Endodermal cell (in vitro differentiated cells): Measurements from ENCODE around the gene DAPK1. TPM values are rescaled to one million over a fixed set of nuclear protein-coding genes. Genes with fewer than 3 reads are reported as not detected.

Experiments used
- DNase-seq: peaks from one replicate; pipeline ENCODE4 v3.0.0-alpha.2; 2017
- H3K27ac ChIP-seq: 2 replicates; pipeline ENCODE4 v1.5.1; 2013; ENCODE audit warnings: mild to moderate bottlenecking, low read depth, low read length, moderate library complexity
- H3K27me3 ChIP-seq: 2 replicates; pipeline ENCODE4 v1.6.1; 2013; ENCODE audit warnings: mild to moderate bottlenecking, low read length, moderate library complexity; ENCODE audit not compliant: insufficient read depth, control insufficient read depth, poor library complexity, severe bottlenecking
- H3K36me3 ChIP-seq: 2 replicates; pipeline ENCODE4 v1.7.0; 2013; ENCODE audit warnings: mild to moderate bottlenecking, low read length, moderate library complexity; ENCODE audit not compliant: control insufficient read depth, insufficient read depth
- H3K4me1 ChIP-seq: one replicate; pipeline ENCODE4 v1.7.0; 2013; ENCODE audit warnings: low read length; ENCODE audit not compliant: control insufficient read depth, insufficient read depth
- H3K4me3 ChIP-seq: 2 replicates; pipeline ENCODE4 v1.5.1; 2013; ENCODE audit warnings: mild to moderate bottlenecking, low read length, moderate library complexity
- H3K9ac ChIP-seq: 2 replicates; pipeline ENCODE4 v1.6.1; 2013; ENCODE audit warnings: mild to moderate bottlenecking, low read length, moderate library complexity; ENCODE audit not compliant: poor library complexity, severe bottlenecking; ENCODE audit errors: extremely low read depth
- H3K9me3 ChIP-seq: 2 replicates; pipeline ENCODE4 v1.6.1; 2013; ENCODE audit warnings: mild to moderate bottlenecking, low read length, moderate library complexity; ENCODE audit not compliant: control insufficient read depth
- H3K27ac Mint-ChIP-seq: 2 replicates; pipeline ENCODE4 v1.8.0; 2020; ENCODE audit warnings: mixed read lengths
- H3K27me3 Mint-ChIP-seq: 2 replicates; pipeline ENCODE4 v1.8.0; 2021; ENCODE audit warnings: mild to moderate bottlenecking, mixed read lengths; ENCODE audit not compliant: insufficient read depth
- H3K36me3 Mint-ChIP-seq: 2 replicates; pipeline ENCODE4 v1.8.0; 2020; ENCODE audit warnings: low read depth, mixed read lengths
- H3K4me1 Mint-ChIP-seq: 2 replicates; pipeline ENCODE4 v1.8.0; 2020; ENCODE audit warnings: mixed read lengths
- H3K4me3 Mint-ChIP-seq: 2 replicates; pipeline ENCODE4 v1.8.0; 2020; ENCODE audit warnings: mild to moderate bottlenecking, moderate library complexity, mixed read lengths
- H3K9me3 Mint-ChIP-seq: 2 replicates; pipeline ENCODE4 v1.8.0; 2020; ENCODE audit warnings: mild to moderate bottlenecking, mixed read lengths
- CTCF ChIP-seq: fragments of 200-600 bp; sonication (generic); conservative IDR thresholded peaks from 2 replicates; pipeline ENCODE4 v1.5.0; 2021; ENCODE audit warnings: antibody characterized with exemption, mild to moderate bottlenecking
- whole genome bisulfite sequencing, 2 experiments: methylation state at CpG; one replicate each; pipeline versions ENCODE4 v1.1.5 to v1.1.7; 2013; ENCODE audit warnings: missing lambda C conversion rate in 2 of 2, mixed read lengths in 1 of 2; ENCODE audit not compliant: insufficient coverage in 1 of 2, insufficient read length in 1 of 2; 5-methylcytosine and 5-hydroxymethylcytosine counted together
- total RNA-seq, 2 donors: library from RNA; stranded (reverse); fragmentation: NEBNext Ultra II Directional in 1 of 2; extraction: Animal tissue kit (Norgen Biotek cat#: 25700) in 1 of 2; gene quantifications; 2 replicates in 1 of 2; 3 replicates in 1 of 2; pipeline ENCODE4 v1.2.1, GENCODE V29; 2021

DAPK1 gene
- total RNA-seq, 2 donors from 2014 or later = 117 to 139 TPM

- DNase-seq = no peak
- Histone ChIP-seq H3K4me1 (no peaks in the 10 kb centered on the region), H3K36me3 (peaks cover 17% of the 10 kb centered on the region), H3K4me3 (no peak overlapping the region), H3K27me3 (no peaks in the 10 kb centered on the region), H3K9ac (no peak overlapping the region), H3K9me3 (no peaks in the 10 kb centered on the region), H3K27ac (no peak overlapping the region)
- no peaks in the 10 kb centered on the region for H3K27me3 Mint-ChIP-seq
- H3K4me1 Mint-ChIP-seq = peaks cover 7% of the 10 kb centered on the region
- H3K9me3 Mint-ChIP-seq = no peaks in the 10 kb centered on the region
- H3K27ac Mint-ChIP-seq = no peak overlapping the region
- WGBS, 2 experiments = 95 to 97% methylated on average over 2 of the region's 2 CpGs
- H3K4me3 Mint-ChIP-seq = no peak overlapping the region
- H3K36me3 Mint-ChIP-seq = peaks cover 13% of the 10 kb centered on the region
- TF ChIP-seq CTCF = no peak
These were observed 57.3 kb downstream of the DAPK1 start for GRCh38 chr9:87554976-87555375.

GRCh38 chr9:87556039-87556438 lies 58.4 kb downstream of the DAPK1 start:
- Mint-ChIP-seq H3K27me3 (no peaks in the 10 kb centered on the region), H3K9me3 (no peaks in the 10 kb centered on the region), H3K4me3 (no peak overlapping the region), H3K27ac (peak overlapping the region; percentile 62), H3K4me1 (peaks cover 7% of the 10 kb centered on the region), H3K36me3 (peaks cover 20% of the 10 kb centered on the region)
- WGBS, 2 experiments = 95 to 98% methylated on average over 6 to 7 of the region's 7 CpGs
- no peaks in the 10 kb centered on the region for H3K27me3 ChIP-seq
- no peaks in the 10 kb centered on the region for H3K4me1 ChIP-seq
- no peak overlapping the region for H3K4me3 ChIP-seq
- no peak for TF ChIP-seq CTCF
- H3K9me3 ChIP-seq = peaks cover 7% of the 10 kb centered on the region
- no peak for DNase-seq
- no peak overlapping the region for H3K27ac ChIP-seq
- H3K36me3 ChIP-seq = peaks cover 22% of the 10 kb centered on the region
- no peak overlapping the region for H3K9ac ChIP-seq

GRCh38 chr9:87556821-87557220 lies 59.2 kb downstream of the DAPK1 start:
- Mint-ChIP-seq H3K27ac (peak overlapping the region; percentile 62), H3K36me3 (peaks cover 22% of the 10 kb centered on the region), H3K4me3 (no peak overlapping the region), H3K9me3 (no peaks in the 10 kb centered on the region), H3K27me3 (no peaks in the 10 kb centered on the region), H3K4me1 (peaks cover 7% of the 10 kb centered on the region)
- TF ChIP-seq CTCF = no peak
- 83 to 100% methylated on average over 2 to 6 of the region's 6 CpGs for WGBS, 2 experiments
- no peaks in the 10 kb centered on the region for H3K4me1 ChIP-seq
- peaks cover 7% of the 10 kb centered on the region for H3K9me3 ChIP-seq
- DNase-seq = peak; percentile 31
- peaks cover 25% of the 10 kb centered on the region for H3K36me3 ChIP-seq
- no peak overlapping the region for H3K27ac ChIP-seq
- no peak overlapping the region for H3K9ac ChIP-seq
- H3K27me3 ChIP-seq = no peaks in the 10 kb centered on the region
- no peak overlapping the region for H3K4me3 ChIP-seq
